CD4-positive, alpha-beta memory T cell (primary cell): Measurements from ENCODE around the gene FANCM. TPM values are rescaled to one million over a fixed set of nuclear protein-coding genes. Genes with fewer than 3 reads are reported as not detected.

ENCODE experiments used
- CTCF ChIA-PET: fragments of 350-600 bp; sonication (Branson Sonifier 250); formaldehyde crosslinking; loops from one replicate; lab custom pipeline; 2021; ENCODE audit warnings: inconsistent platforms; ENCODE audit not compliant: partially characterized antibody; lab: Charles Lee
- POLR2A ChIA-PET: fragments of 350-600 bp; sonication (Branson Sonifier 250); formaldehyde crosslinking; loops from one replicate; lab custom pipeline; 2021; ENCODE audit not compliant: partially characterized antibody; lab: Charles Lee
- DNase-seq, 5 donors: peaks; one replicate each; pipeline versions ENCODE4 v3.0.0 to v3.0.0-alpha.2; 2020 to 2022; ENCODE audit warnings: mixed read lengths in 1 of 5
- H3K27ac ChIP-seq: one replicate; pipeline ENCODE4 v1.7.0; 2013; ENCODE audit warnings: low read depth, low read length
- H3K27me3 ChIP-seq: 2 replicates; pipeline ENCODE4 v1.7.0; 2013; ENCODE audit warnings: mild to moderate bottlenecking, low read length, moderate library complexity; ENCODE audit not compliant: insufficient read depth
- H3K36me3 ChIP-seq: 2 replicates; pipeline ENCODE4 v1.7.0; 2013; ENCODE audit warnings: mild to moderate bottlenecking, low read length, moderate library complexity; ENCODE audit not compliant: insufficient read depth
- H3K4me1 ChIP-seq: 2 replicates; pipeline ENCODE4 v1.7.0; 2013; ENCODE audit warnings: mild to moderate bottlenecking, low read length, moderate library complexity; ENCODE audit not compliant: insufficient read depth
- H3K4me3 ChIP-seq, 2 donors: one replicate each; pipeline ENCODE4 v1.7.0; 2013; ENCODE audit warnings: low read length in 2 of 2, mild to moderate bottlenecking in 1 of 2
- H3K9me3 ChIP-seq, 2 donors: one replicate each; pipeline ENCODE4 v1.7.0; 2013; ENCODE audit warnings: low read length in 2 of 2, control low read depth in 1 of 2; ENCODE audit not compliant: control insufficient read depth in 1 of 2
- H3K27ac Mint-ChIP-seq, 7 donors: one replicate each; pipeline ENCODE4 v1.8.0; 2020 to 2021; ENCODE audit warnings: mixed read lengths in 7 of 7, mild to moderate bottlenecking in 6 of 7, inconsistent platforms in 3 of 7, moderate library complexity in 3 of 7
- H3K27me3 Mint-ChIP-seq, 2 donors: one replicate each; pipeline ENCODE4 v1.8.0; 2020 to 2021; ENCODE audit warnings: mixed read lengths in 2 of 2
- H3K36me3 Mint-ChIP-seq, 2 donors: one replicate each; pipeline ENCODE4 v1.8.0; 2020 to 2021; ENCODE audit warnings: mixed read lengths in 2 of 2, inconsistent platforms in 1 of 2, mild to moderate bottlenecking in 1 of 2
- H3K4me1 Mint-ChIP-seq, 4 donors: one replicate each; pipeline ENCODE4 v1.8.0; 2020 to 2021; ENCODE audit warnings: mixed read lengths in 4 of 4, mild to moderate bottlenecking in 1 of 4
- H3K4me3 Mint-ChIP-seq, 8 donors: one replicate each; pipeline ENCODE4 v1.8.0; 2020 to 2021; ENCODE audit warnings: mixed read lengths in 8 of 8, mild to moderate bottlenecking in 7 of 8, moderate library complexity in 6 of 8, inconsistent platforms in 3 of 8
- H3K9me3 Mint-ChIP-seq, 8 donors: one replicate each; pipeline ENCODE4 v1.8.0; 2020 to 2021; ENCODE audit warnings: mixed read lengths in 8 of 8, mild to moderate bottlenecking in 5 of 8, inconsistent platforms in 3 of 8, moderate library complexity in 1 of 8
- intact Hi-C: fragments of 100-400 bp; cut with micrococcal nuclease; formaldehyde crosslinking; loops from one replicate; pipeline ENCODE4 v1.15.1; 2023
- polyA plus RNA-seq, 2 donors: library from polyadenylated mRNA; unstranded; fragments of 300-500 nt; fragmentation: Illumina TruSeq; gene quantifications; one replicate each; pipeline ENCODE4 v1.2.3, GENCODE V29; 2021
- total RNA-seq, 2 experiments: library from RNA; stranded (reverse); gene quantifications; one replicate each; pipeline ENCODE4 v1.2.3, GENCODE V29; 2021

Gene FANCM, protein sequence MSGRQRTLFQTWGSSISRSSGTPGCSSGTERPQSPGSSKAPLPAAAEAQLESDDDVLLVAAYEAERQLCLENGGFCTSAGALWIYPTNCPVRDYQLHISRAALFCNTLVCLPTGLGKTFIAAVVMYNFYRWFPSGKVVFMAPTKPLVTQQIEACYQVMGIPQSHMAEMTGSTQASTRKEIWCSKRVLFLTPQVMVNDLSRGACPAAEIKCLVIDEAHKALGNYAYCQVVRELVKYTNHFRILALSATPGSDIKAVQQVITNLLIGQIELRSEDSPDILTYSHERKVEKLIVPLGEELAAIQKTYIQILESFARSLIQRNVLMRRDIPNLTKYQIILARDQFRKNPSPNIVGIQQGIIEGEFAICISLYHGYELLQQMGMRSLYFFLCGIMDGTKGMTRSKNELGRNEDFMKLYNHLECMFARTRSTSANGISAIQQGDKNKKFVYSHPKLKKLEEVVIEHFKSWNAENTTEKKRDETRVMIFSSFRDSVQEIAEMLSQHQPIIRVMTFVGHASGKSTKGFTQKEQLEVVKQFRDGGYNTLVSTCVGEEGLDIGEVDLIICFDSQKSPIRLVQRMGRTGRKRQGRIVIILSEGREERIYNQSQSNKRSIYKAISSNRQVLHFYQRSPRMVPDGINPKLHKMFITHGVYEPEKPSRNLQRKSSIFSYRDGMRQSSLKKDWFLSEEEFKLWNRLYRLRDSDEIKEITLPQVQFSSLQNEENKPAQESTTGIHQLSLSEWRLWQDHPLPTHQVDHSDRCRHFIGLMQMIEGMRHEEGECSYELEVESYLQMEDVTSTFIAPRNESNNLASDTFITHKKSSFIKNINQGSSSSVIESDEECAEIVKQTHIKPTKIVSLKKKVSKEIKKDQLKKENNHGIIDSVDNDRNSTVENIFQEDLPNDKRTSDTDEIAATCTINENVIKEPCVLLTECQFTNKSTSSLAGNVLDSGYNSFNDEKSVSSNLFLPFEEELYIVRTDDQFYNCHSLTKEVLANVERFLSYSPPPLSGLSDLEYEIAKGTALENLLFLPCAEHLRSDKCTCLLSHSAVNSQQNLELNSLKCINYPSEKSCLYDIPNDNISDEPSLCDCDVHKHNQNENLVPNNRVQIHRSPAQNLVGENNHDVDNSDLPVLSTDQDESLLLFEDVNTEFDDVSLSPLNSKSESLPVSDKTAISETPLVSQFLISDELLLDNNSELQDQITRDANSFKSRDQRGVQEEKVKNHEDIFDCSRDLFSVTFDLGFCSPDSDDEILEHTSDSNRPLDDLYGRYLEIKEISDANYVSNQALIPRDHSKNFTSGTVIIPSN (N-terminal part only)
- total RNA-seq: 1 to 10 TPM; 7.8 to 8.6 TPM
- 1 to 10 TPM; 2.1 to 5.8 TPM for polyA plus RNA-seq

DNA sequence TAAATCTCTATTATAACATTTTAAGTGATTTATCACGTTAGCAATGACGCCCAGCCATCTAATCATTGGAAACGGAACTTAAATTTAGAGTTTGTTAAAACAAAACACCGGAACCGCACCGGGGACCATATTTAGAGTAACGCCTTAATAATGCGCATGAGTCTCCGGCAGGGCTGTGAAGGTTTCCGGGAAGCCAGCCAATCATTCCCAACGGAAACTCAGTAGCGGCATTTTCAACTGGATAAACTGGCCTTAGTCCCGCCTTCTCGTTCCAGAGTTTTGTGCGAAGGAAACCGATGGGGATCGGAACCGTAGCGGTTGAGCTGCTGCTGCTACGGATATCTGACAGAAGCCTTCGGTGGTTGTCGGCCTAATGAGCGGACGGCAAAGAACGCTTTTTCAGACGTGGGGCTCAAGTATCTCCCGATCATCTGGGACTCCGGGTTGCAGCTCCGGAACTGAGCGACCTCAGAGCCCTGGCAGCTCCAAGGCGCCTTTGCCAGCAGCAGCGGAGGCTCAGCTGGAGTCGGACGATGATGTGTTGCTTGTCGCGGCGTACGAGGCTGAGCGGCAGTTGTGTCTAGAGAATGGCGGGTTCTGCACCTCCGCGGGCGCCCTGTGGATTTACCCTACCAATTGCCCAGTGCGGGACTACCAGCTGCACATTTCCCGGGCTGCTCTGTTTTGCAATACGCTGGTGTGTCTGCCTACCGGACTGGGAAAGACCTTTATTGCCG, at the start of gene FANCM:
Gene FANCM (plus strand): TSS at position 272 of the 737 bp plus-strand sequence. CDS start 102 bp downstream, at position 374.
- Mint-ChIP-seq H3K36me3 (peaks cover 0 to 26% of the 10 kb centered on the region in 2 donors), H3K27me3 (no peaks in the 10 kb centered on the region), H3K4me3 (peak within 1 kb of the TSS; percentile 89 to 100 (median 98)), H3K9me3 (no peaks in the 10 kb centered on the region), H3K4me1 (peaks cover 29 to 62% (median 47%) of the 10 kb centered on the region in 4 donors), H3K27ac (peak within 1 kb of the TSS; percentile 91 to 99 (median 97))
- intact Hi-C loops: no loop called here
- peaks cover 40% of the 10 kb centered on the region for H3K4me1 ChIP-seq
- peak; percentile 90 to 94 (median 90) for DNase-seq
- H3K27ac ChIP-seq: peak within 1 kb of the TSS; percentile 91
- ChIA-PET POLR2A (interaction anchor here (0.5 to 4.7 kb wide), 8 partner anchors 19 to 239 kb away, joined by 4 to 77 read pairs (median 12); partner anchors contain the start of genes KLHL28, MIS18BP1, PRPF39 and TOGARAM1), CTCF (interaction anchor here (1.5 to 2.3 kb wide), 2 partner anchors 19 to 133 kb away, joined by 3 to 6 read pairs; no protein-coding TSS in a partner anchor)
- no peaks in the 10 kb centered on the region for H3K36me3 ChIP-seq
- peak within 1 kb of the TSS; percentile 42 to 97 for H3K4me3 ChIP-seq
- H3K27me3 ChIP-seq: no peaks in the 10 kb centered on the region
- H3K9me3 ChIP-seq: no peaks in the 10 kb centered on the region

GRCh38 chr14:45089813-45090212, 45.9 kb upstream of the FANCM start:
- Histone ChIP-seq H3K36me3 (no peaks in the 10 kb centered on the region), H3K27me3 (no peaks in the 10 kb centered on the region), H3K4me1 (peaks cover 70% of the 10 kb centered on the region), H3K9me3 (no peaks in the 10 kb centered on the region), H3K4me3 (no peak overlapping the region), H3K27ac (no peak overlapping the region)
- Mint-ChIP-seq H3K36me3 (peaks cover 3 to 8% of the 10 kb centered on the region in 2 donors), H3K9me3 (no peaks in the 10 kb centered on the region), H3K4me1 (peaks cover 50 to 78% (median 59%) of the 10 kb centered on the region in 4 donors), H3K27me3 (no peaks in the 10 kb centered on the region), H3K4me3 (peak overlapping the region in 3 of 8 donors; percentile 5 to 43 (median 9)), H3K27ac (peak overlapping the region in 4 of 7 donors; percentile 15 to 77 (median 28))
- POLR2A ChIA-PET: no interaction called here
- CTCF ChIA-PET: no interaction called here
- intact Hi-C loops: no loop called here
- no peak for DNase-seq

- H3K9me3 Mint-ChIP-seq: no peaks in the 10 kb centered on the region
Observed at GRCh38 chr14:45091710-45092109, 44.0 kb upstream of the FANCM start.

GRCh38 chr14:45094275-45094674, 41.5 kb upstream of the FANCM start:
- intact Hi-C loops: no loop called here
- ChIA-PET POLR2A (no interaction called here), CTCF (no interaction called here)
- Mint-ChIP-seq H3K27ac (no peak overlapping the region), H3K4me1 (peaks cover 19 to 35% (median 30%) of the 10 kb centered on the region in 4 donors), H3K27me3 (no peaks in the 10 kb centered on the region), H3K9me3 (no peaks in the 10 kb centered on the region), H3K4me3 (no peak overlapping the region), H3K36me3 (peaks cover 38 to 43% of the 10 kb centered on the region in 2 donors)
- Histone ChIP-seq H3K27me3 (no peaks in the 10 kb centered on the region), H3K9me3 (no peaks in the 10 kb centered on the region), H3K27ac (no peak overlapping the region), H3K4me1 (peaks cover 25% of the 10 kb centered on the region), H3K4me3 (no peak overlapping the region), H3K36me3 (peaks cover 5% of the 10 kb centered on the region)
- no peak for DNase-seq

More at GRCh38 chr14:45091710-45092109, 44.0 kb upstream of the FANCM start:
- Mint-ChIP-seq H3K27me3 (no peaks in the 10 kb centered on the region), H3K4me1 (peaks cover 37 to 59% (median 45%) of the 10 kb centered on the region in 4 donors), H3K27ac (peak overlapping the region in 1 of 7 donors; percentile 22), H3K36me3 (peaks cover 16 to 21% of the 10 kb centered on the region in 2 donors), H3K4me3 (no peak overlapping the region)
- Histone ChIP-seq H3K4me3 (no peak overlapping the region), H3K9me3 (no peaks in the 10 kb centered on the region), H3K36me3 (peaks cover 5% of the 10 kb centered on the region), H3K4me1 (peaks cover 51% of the 10 kb centered on the region), H3K27ac (no peak overlapping the region), H3K27me3 (no peaks in the 10 kb centered on the region)
- intact Hi-C loops: no loop called here
- CTCF ChIA-PET: no interaction called here
- no peak for DNase-seq
- POLR2A ChIA-PET: no interaction called here

- ChIA-PET CTCF (no interaction called here), POLR2A (no interaction called here)
- H3K27me3 ChIP-seq: no peaks in the 10 kb centered on the region
- no peak overlapping the region for H3K4me3 Mint-ChIP-seq
- no peaks in the 10 kb centered on the region for H3K27me3 Mint-ChIP-seq
- peaks cover 12 to 26% (median 22%) of the 10 kb centered on the region in 4 donors for H3K4me1 Mint-ChIP-seq
- H3K36me3 ChIP-seq: peaks cover 5% of the 10 kb centered on the region
- no peaks in the 10 kb centered on the region for H3K9me3 Mint-ChIP-seq
- H3K4me3 ChIP-seq: no peak overlapping the region
- peak overlapping the region in 1 of 7 donors; percentile 35 for H3K27ac Mint-ChIP-seq
- peaks cover 44 to 48% of the 10 kb centered on the region in 2 donors for H3K36me3 Mint-ChIP-seq
- intact Hi-C loops: no loop called here
- no peak for DNase-seq
- no peak overlapping the region for H3K27ac ChIP-seq
- peaks cover 17% of the 10 kb centered on the region for H3K4me1 ChIP-seq
- no peaks in the 10 kb centered on the region for H3K9me3 ChIP-seq
Observed at GRCh38 chr14:45095143-45095542, 40.6 kb upstream of the FANCM start.

DNA sequence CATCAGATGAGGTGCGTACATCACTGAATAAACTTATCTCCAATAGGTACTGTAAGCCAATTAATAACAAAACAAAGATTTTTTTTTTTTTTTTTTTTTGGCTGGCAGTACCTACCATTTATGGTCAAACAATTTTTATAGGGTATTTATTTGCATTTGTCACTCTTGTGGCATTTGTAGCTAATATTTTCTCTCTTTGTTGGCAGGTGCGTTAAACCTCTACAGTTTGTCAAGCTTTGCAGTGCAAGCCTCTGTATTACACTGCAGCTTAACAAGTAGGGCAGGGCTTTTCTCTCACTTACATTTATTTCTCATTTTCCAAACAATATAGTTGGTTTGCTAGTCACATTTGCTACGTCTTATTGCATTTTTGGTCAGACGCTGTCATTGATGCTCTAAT, 39.5 kb upstream of the FANCM start:
- Histone ChIP-seq H3K27me3 (no peaks in the 10 kb centered on the region), H3K9me3 (no peaks in the 10 kb centered on the region), H3K4me1 (peaks cover 7% of the 10 kb centered on the region), H3K4me3 (no peak overlapping the region), H3K27ac (no peak overlapping the region), H3K36me3 (peaks cover 5% of the 10 kb centered on the region)
- Mint-ChIP-seq H3K36me3 (peaks cover 54 to 58% of the 10 kb centered on the region in 2 donors), H3K4me1 (peaks cover 8 to 18% (median 14%) of the 10 kb centered on the region in 4 donors), H3K9me3 (no peaks in the 10 kb centered on the region), H3K27ac (no peak overlapping the region), H3K4me3 (no peak overlapping the region), H3K27me3 (no peaks in the 10 kb centered on the region)
- CTCF ChIA-PET: interaction anchor here (0.7 kb wide), 1 partner anchor 9 kb away, joined by 3 read pairs; no protein-coding TSS in a partner anchor
- intact Hi-C loops: no loop called here
- POLR2A ChIA-PET: interaction anchor here (0.7 kb wide), 1 partner anchor 22 kb away, joined by 3 read pairs; no protein-coding TSS in a partner anchor
- DNase-seq: no peak
